Peyer's patch (tissue), 4 donors: Measurements from ENCODE around the gene TTC21A. TPM values are rescaled to one million over a fixed set of nuclear protein-coding genes. Genes with fewer than 3 reads are reported as not detected.
A peak's percentile ranks its signal among the peaks of the same experiment; 100 is the strongest.

ENCODE experiments used
- DNase-seq, 3 donors: peaks; one replicate each; pipeline ENCODE4 v3.0.0-alpha.2; 2017 to 2019
- H3K27ac ChIP-seq, 4 donors: fragments of 200-600 bp; sonication (generic); one replicate each; pipeline ENCODE4 v1.5.1; 2016 to 2019
- H3K27me3 ChIP-seq, 2 donors: fragments of 200-600 bp; sonication (generic); one replicate each; pipeline ENCODE4 v1.5.1; 2019
- H3K36me3 ChIP-seq, 3 donors: fragments of 200-600 bp; sonication (generic); one replicate each; pipeline ENCODE4 v1.5.1; 2016 to 2019
- H3K4me1 ChIP-seq, 4 donors: fragments of 200-600 bp; sonication (generic); one replicate each; pipeline ENCODE4 v1.5.1; 2016 to 2019
- H3K4me3 ChIP-seq, 4 donors: fragments of 200-600 bp; sonication (generic); 1 replicate in 3 of 4; 2 replicates in 1 of 4; pipeline ENCODE4 v1.5.1; 2016 to 2019; ENCODE audit warnings: mild to moderate bottlenecking in 1 of 4
- H3K9me3 ChIP-seq, 4 donors: fragments of 200-600 bp; sonication (generic); one replicate each; pipeline ENCODE4 v1.5.1; 2016 to 2019; ENCODE audit warnings: mild to moderate bottlenecking in 1 of 4
- CTCF ChIP-seq, 6 experiments: fragments of 450-650 bp in 4 of 6; fragments of 200-600 bp in 2 of 6; sonication (generic) in 1 of 6; IDR thresholded peaks; one replicate each; pipeline ENCODE4 v1.5.1; 2017 to 2019; ENCODE audit warnings: antibody characterized with exemption in 6 of 6, mild to moderate bottlenecking in 3 of 6, moderate library complexity in 1 of 6
- POLR2A ChIP-seq, 2 donors: fragments of 450-650 bp; IDR thresholded peaks; one replicate each; pipeline ENCODE4 v1.5.1; 2017; ENCODE audit warnings: antibody characterized with exemption in 2 of 2, mild to moderate bottlenecking in 2 of 2, moderate library complexity in 2 of 2
- total RNA-seq, 4 donors: library from RNA; depleted of rRNA; stranded (reverse); fragments of >200 nt; gene quantifications; one replicate each; pipeline ENCODE4 v1.1.0, GENCODE V29; 2016

The TTC21A gene
- total RNA-seq, 4 donors from 2014 or later = 8.4 to 41.3 (median 19.1) TPM

- Histone ChIP-seq H3K27ac (peak overlapping the region; percentile 39 to 74 (median 68)), H3K4me3 (peak overlapping the region; percentile 9 to 47 (median 38)), H3K27me3 (no peaks in the 10 kb centered on the region), H3K4me1 (peaks cover 6 to 29% (median 16%) of the 10 kb centered on the region in 4 donors), H3K36me3 (no peaks in the 10 kb centered on the region), H3K9me3 (no peaks in the 10 kb centered on the region)
- peak in 1 of 3 donors; percentile 45 for DNase-seq
- no peak for TF ChIP-seq POLR2A (IDR thresholded peaks at IDR 0.05)
- no peak for TF ChIP-seq CTCF (IDR thresholded peaks at IDR 0.05)
These were observed 72.7 kb downstream of the TTC21A start for GRCh38 chr3:39180183-39180545.

DNA sequence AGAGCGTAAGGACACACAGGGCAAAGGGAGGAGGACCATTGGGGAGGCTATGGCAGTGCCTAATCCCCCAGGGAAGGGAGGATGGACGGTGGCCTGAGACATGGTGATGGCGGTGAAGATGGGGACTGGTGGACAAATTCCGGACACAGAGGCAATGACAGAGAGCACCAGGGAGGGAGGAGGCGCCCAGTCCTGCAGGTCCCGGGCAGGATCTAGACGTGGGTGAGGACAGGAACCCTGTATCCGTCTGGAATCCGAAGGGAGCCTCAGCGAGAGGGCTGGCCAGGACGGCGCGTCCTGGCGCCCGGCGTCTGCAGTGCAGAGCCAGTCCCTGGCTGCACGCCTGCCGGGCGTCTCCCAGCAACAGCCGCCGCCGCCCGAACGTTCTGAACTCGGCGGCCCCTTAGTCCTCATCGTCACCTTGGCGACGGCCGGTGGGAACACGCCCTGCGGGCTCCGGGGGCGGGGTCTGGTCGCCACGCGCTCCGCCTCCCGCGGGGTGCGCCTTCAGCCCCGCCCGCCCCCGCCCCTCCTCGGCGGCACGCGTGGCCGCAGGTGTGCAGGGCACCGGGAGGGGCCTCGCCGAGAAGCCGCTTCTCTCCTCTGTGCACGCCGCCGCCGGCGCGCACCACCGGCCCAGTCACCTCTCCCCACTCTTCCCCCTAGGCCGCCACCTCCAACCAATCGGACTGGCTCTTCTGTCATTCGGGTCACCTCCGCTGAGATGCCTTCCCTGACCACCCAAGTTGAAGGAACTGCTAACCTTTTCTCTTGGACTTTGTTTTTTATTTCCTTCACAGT is 73.3 kb downstream of the TTC21A start:
- peak in 1 of 2 donors; percentile 45 for TF ChIP-seq POLR2A (IDR thresholded peaks at IDR 0.05)
- TF ChIP-seq CTCF (IDR thresholded peaks at IDR 0.05) = peak in 3 of 6 experiments; percentile 47 to 64 (median 54)
- Histone ChIP-seq H3K27ac (peak overlapping the region; percentile 39 to 74 (median 68)), H3K27me3 (no peaks in the 10 kb centered on the region), H3K4me3 (peak overlapping the region; percentile 9 to 47 (median 38)), H3K9me3 (no peaks in the 10 kb centered on the region), H3K4me1 (peaks cover 6 to 29% (median 16%) of the 10 kb centered on the region in 4 donors), H3K36me3 (no peaks in the 10 kb centered on the region)
- DNase-seq = peak; percentile 92 to 98 (median 97)

DNA sequence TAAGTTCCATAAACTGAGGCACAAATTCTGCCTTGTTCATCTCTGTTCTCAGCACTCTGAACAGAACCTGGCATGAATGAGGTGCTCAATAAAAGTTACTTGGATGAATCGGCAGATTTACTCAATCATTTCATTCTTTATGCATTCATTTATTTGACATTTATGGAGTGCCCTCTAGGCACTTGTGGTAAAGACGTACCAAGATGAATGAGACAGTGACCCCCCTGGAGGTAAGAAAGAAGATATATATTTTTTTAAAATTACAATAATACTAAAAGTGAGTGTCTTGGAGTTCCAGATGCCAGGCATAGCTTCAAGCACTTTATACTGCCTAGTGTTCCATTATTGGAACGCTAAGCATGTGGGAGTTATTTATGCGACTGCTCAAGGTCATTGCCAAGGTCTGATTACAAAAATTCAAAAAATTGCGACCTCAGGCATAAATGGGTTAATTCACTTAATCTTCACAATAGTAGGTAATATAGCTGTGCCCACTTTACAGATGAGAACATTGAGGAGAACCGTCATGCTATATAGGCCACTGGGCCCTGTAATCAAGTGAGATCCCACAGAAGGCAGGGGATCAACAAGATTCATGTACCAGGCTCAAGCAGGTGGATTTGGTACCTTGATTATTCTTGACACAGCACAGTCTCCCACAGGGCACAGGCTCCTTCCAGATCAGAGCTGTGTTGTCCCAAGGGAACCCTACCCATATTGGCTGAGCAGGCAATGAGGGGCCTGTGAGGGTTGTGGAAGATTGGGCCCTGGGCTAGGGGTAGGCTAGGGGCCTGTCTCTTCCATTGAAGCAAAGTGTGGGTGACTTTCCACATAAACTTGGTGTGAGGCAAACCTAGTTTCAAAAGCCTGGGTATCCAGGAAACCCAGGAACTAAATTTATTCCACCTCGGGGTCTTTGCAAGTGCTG is 74.2 kb downstream of the TTC21A start:
- Histone ChIP-seq H3K36me3 (no peaks in the 10 kb centered on the region), H3K27me3 (no peaks in the 10 kb centered on the region), H3K27ac (peak overlapping the region; percentile 32 to 74 (median 68)), H3K4me3 (no peak overlapping the region), H3K4me1 (peaks cover 6 to 29% (median 16%) of the 10 kb centered on the region in 4 donors), H3K9me3 (no peaks in the 10 kb centered on the region)
- TF ChIP-seq CTCF (IDR thresholded peaks at IDR 0.05) (no peak), POLR2A (IDR thresholded peaks at IDR 0.05) (no peak)
- DNase-seq = peak in 1 of 3 donors; percentile 44

DNA sequence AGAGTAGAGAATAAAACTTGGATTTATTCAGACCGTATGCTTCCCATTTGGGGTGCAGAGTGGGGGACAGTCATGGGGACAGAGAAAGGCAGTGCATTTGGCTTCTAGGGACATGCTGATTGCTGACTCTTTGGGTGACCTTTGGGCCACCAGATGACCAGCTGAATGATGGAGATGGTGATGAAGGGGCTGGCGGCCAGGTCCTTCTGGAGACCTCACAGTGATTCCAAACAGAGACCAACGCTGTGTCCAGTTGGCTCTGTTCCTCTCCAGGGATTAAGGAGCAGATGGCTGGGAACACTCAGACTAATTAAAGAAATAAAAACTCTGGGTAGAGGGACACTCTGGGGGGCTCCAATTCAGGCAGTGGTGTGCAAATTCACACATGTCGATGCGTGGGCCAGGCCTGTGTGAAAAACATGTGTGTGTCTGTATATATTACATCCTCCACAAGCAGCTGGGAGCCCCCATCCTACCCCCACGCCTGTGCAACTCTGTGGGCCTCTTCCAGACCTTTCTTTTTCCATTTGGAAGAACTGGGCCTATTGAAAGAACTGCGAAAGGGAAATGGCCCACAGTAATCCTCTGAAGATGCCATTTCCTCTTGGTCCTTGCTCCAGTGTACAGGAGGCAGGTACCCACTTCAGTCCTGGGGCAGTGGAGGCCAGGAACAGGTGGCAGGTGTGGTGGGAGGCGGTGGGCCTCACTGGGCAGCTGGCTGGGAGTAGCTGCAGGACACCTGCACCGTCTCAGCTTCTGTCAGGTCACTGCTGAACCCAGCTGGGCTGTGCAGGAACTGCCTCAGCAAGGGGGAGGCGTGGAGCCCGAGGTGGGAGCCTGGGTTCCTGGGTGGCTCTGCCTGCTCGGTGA is 76.0 kb downstream of the TTC21A start:
- H3K36me3 ChIP-seq = no peaks in the 10 kb centered on the region
- no peaks in the 10 kb centered on the region for H3K9me3 ChIP-seq
- DNase-seq = peak in 1 of 3 donors; percentile 41
- no peak overlapping the region for H3K4me3 ChIP-seq
- H3K4me1 ChIP-seq = peaks cover 6 to 24% (median 11%) of the 10 kb centered on the region in 4 donors
- H3K27ac ChIP-seq = peak overlapping the region in 3 of 4 donors; percentile 12 to 73 (median 35)
- H3K27me3 ChIP-seq = no peaks in the 10 kb centered on the region
- TF ChIP-seq CTCF (IDR thresholded peaks at IDR 0.05) (no peak), POLR2A (IDR thresholded peaks at IDR 0.05) (no peak)
